ENCODE data around the gene TFAP2E. TPM values are rescaled to one million over a fixed set of nuclear protein-coding genes. Genes with fewer than 3 reads are reported as not detected.
"Not testable (repeated sequence)": the region's sequence is repeated elsewhere in the genome, so short reads cannot be mapped to it uniquely, and the experiment has no call there.

TFAP2E gene
- polyA plus RNA-seq, 4 donors, result 0.61 to 2.4 (median 1.1) TPM

GRCh38 chr1:35570589-35571137 is 2.5 kb upstream of the TFAP2E start:
- DNase-seq (ENCODE audit: low read depth in 4 of 4, low spot score in 3 of 4), result no peak

- DNase-seq (ENCODE audit: low read depth in 4 of 4, low spot score in 3 of 4), result no peak
Measured at GRCh38 chr1:35571263-35571662, 1.9 kb upstream of the TFAP2E start.

DNA sequence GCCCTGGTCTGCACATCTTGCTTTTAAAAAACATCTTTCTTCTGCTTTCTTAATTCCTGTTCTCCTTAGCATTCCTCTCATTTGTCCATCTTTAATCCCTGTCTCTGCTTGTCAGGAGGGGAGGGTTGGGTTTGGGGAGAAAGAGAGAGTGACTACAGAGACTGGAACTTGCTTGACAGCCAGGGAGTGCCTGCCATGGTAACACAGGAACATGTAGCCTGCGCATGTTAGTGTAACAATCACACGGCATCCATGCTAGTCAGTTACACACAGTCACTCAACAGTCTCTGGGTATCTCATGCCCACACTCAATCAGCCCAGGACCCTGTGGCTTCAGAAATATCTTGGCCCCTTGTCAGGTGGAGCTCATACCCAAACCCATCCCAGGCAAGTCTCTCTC is 818 bp upstream of the TFAP2E start:
- no peak for DNase-seq (ENCODE audit: low read depth in 4 of 4, low spot score in 3 of 4)

- DNase-seq (ENCODE audit: low read depth in 4 of 4, low spot score in 3 of 4), result no peak
Measured at GRCh38 chr1:35574125-35574654, 1.1 kb downstream of the TFAP2E start.

- DNase-seq (ENCODE audit: low read depth in 4 of 4, low spot score in 3 of 4), result no peak
Measured at GRCh38 chr1:35574655-35575415, 1.7 kb downstream of the TFAP2E start.

GRCh38 chr1:35575416-35575958 is 2.4 kb downstream of the TFAP2E start:
- no peak for DNase-seq (ENCODE audit: low read depth in 4 of 4, low spot score in 3 of 4)

DNA sequence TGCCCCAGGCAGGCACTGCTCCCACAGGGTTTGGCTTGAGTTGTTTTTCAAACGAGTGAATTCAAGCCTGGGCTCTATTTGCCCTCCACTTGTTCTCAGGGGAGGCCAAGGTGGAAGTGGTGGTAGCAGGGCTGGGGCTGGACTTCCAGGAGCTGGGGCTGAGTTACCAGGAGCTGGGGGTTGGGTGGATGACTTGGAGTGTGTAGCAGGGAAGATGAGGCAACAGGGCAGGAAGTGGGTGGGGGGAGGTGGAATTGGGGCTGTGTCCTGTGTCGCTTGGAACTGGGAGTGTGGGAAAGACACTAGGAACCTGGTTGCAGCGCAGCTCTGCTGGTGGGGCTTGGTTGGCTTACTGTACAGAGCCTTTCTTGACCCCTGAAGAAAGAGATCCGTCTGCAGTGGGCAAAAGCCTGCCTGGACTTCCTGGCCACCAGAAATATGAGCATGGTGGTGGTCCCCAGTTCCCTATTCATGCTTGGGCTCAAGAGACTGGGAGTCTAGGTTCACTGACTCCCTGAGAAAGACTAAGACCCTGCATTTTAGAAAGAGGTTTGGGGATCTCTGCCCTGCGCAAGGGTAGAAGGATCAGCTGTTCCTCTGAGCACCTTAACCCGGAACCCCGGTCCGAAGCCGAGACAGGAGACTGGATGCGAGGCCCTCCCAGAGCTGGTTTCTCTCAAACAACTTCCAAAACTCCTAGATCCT is 3.1 kb downstream of the TFAP2E start:
- DNase-seq (ENCODE audit: low read depth in 4 of 4, low spot score in 3 of 4), result no peak

- DNase-seq (ENCODE audit: low read depth in 4 of 4, low spot score in 3 of 4), result not testable (repeated sequence)
Measured at GRCh38 chr1:35576766-35577070, 3.6 kb downstream of the TFAP2E start.

DNA sequence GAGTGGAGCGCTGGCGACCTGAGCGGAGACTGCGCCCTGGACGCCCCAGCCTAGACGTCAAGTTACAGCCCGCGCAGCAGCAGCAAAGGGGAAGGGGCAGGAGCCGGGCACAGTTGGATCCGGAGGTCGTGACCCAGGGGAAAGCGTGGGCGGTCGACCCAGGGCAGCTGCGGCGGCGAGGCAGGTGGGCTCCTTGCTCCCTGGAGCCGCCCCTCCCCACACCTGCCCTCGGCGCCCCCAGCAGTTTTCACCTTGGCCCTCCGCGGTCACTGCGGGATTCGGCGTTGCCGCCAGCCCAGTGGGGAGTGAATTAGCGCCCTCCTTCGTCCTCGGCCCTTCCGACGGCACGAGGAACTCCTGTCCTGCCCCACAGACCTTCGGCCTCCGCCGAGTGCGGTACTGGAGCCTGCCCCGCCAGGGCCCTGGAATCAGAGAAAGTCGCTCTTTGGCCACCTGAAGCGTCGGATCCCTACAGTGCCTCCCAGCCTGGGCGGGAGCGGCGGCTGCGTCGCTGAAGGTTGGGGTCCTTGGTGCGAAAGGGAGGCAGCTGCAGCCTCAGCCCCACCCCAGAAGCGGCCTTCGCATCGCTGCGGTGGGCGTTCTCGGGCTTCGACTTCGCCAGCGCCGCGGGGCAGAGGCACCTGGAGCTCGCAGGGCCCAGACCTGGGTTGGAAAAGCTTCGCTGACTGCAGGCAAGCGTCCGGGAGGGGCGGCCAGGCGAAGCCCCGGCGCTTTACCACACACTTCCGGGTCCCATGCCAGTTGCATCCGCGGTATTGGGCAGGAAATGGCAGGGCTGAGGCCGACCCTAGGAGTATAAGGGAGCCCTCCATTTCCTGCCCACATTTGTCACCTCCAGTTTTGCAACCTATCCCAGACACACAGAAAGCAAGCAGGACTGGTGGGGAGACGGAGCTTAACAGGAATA is 4.2 kb downstream of the TFAP2E start:
- DNase-seq (ENCODE audit: low read depth in 4 of 4, low spot score in 3 of 4), result no peak

DNA sequence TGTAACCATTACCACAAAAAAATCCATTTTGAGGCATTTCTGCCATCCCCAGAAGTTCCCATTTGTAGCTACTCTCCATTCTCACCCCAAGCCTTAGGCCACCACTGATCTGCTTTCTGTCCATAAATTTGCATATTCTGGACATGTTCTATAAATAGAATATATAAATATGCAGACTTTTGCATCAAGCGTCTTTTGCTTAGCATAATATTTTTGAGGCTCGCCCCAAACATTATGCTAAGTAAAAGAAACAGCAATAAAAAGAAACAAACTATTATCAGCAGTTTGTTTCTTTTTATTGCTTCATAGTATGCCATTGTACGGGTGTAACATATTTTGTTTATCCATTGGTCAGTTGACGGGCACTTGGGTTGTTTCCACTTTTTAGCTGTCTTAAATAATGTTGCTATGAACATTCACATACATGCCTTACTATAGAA is 7.9 kb downstream of the TFAP2E start:
- no peak for DNase-seq (ENCODE audit: low read depth in 4 of 4, low spot score in 3 of 4)

DNA sequence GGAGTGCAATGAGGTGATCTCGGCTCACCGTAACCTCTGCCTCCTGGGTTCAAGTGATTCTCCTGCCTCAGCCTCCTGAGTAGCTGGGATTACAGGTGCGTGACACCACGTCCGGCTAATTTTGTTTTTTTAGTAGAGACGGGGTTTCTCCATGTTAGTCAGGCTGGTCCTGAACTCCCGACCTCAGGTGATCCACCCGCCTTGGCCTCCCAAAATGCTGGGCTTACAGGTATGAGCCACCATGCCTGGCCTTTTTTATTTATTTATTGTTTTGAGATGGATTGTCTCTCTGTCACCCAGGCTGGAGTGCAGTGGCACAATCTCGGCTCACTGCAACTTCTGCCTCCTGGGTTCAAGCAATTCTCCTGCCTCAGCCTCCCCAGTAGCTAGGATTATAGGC is 8.5 kb downstream of the TFAP2E start:
- not testable (repeated sequence) for DNase-seq (ENCODE audit: low read depth in 4 of 4, low spot score in 3 of 4)

- no peak for DNase-seq (ENCODE audit: low read depth in 4 of 4, low spot score in 3 of 4)
Measured at GRCh38 chr1:35585281-35585680, 12.2 kb downstream of the TFAP2E start.

DNA sequence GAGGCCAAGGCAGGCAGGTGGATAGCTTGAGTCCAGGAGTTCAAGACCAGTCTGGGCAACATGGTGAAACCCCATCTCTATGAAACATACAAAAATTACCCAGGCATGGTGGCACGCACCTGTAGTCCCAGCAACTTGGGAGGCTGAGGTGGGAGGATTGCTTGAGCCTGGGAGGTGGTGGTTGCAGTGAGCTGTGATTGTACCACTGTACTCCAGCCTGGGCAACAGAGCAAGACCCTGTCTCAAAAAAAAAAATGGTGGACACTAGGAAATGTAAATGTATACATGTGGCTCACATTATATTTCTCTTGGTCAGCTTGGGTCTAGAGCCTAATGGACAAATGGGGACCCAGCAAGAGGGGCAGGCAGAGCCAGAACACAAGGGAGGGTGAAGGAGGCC is 12.7 kb downstream of the TFAP2E start:
- not testable (repeated sequence) for DNase-seq (ENCODE audit: low read depth in 4 of 4, low spot score in 3 of 4)

DNA sequence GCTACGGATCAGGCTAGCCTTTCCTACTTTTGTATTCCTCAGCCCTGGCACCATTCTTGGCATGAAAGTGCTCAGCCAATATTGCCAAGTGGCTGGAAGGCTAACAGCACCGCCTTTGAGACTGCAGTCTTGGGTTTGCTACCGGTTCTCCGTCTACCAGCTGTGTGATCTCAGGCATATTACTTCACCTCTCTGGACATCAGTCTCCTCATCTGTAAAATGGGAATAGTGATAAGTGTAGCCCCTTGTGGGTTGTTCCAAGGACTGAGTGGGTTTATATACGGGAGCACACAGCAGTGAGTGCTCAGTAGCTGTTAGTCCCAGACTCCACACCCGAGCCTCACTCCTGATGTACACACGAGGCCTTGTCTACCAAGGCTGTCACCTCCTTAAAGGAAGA is 13.7 kb downstream of the TFAP2E start:
- DNase-seq (ENCODE audit: low read depth in 4 of 4, low spot score in 3 of 4), result no peak

GRCh38 chr1:35587736-35588135 is 14.6 kb downstream of the TFAP2E start:
- no peak for DNase-seq (ENCODE audit: low read depth in 4 of 4, low spot score in 3 of 4)

- no peak for DNase-seq (ENCODE audit: low read depth in 4 of 4, low spot score in 3 of 4)
Measured at GRCh38 chr1:35588197-35588910, 15.2 kb downstream of the TFAP2E start.

DNA sequence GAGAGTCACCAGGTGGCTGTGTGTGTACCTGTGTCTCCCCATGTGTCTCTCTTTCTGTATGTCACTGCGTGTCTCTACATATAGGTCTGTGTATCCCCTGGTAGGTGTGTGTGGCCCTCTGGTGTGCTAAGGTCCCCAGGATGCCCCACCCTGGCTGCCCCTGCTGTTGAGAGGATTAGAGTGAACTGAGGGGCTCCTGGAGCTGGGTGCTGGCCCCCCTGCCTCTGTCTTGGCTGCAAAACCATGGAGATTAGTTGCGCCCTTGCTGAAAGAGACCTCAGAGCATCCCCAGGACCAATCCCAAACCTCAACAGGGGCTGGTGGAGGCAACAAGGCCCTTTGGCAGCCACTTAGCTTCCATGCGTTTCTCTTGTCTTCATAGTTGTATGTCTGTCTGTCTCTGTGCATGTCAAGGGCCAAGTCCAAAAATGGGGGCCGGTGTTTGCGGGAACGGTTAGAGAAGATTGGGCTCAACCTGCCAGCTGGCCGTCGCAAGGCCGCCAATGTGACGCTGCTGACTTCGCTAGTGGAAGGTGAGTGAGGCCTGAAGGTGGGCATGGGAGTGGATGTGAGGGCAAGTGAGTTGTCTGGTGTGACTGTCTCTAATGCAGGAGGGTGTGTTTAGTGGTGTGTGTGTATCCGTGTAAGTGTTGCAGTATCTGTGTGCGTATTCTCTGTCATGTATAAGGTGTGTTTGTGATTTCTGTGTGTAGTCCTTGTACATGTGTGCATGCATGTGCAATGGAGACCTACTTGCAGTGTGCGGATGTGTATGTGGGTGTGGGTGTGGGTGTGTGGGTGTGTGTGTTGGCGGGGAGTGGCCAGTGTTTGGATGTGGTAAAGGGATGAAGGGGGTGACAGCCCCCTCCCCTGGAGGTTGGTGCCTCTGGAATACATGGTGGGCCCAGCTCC is 16.7 kb downstream of the TFAP2E start:
- no peak for DNase-seq (ENCODE audit: low read depth in 4 of 4, low spot score in 3 of 4)

- DNase-seq (ENCODE audit: low read depth in 4 of 4, low spot score in 3 of 4), result no peak
Measured at GRCh38 chr1:35590476-35591040, 17.4 kb downstream of the TFAP2E start.
